CD4-positive, CD25-positive, alpha-beta regulatory T cell (primary cell): ENCODE measurements around the gene FBXW11. TPM values are rescaled to one million over a fixed set of nuclear protein-coding genes. Genes with fewer than 3 reads are reported as not detected.

Source experiments
- ATAC-seq, 2 donors: fragments of 150-1000 bp; cut with Tn5 transposase; one replicate each; pipeline ENCODE4 v1.10.0; 2021; ENCODE audit warnings: low read depth in 2 of 2, moderate number of reproducible peaks in 2 of 2, moderate library complexity in 1 of 2
- DNase-seq, 3 donors: peaks; one replicate each; pipeline versions ENCODE4 v3.0.0 to v3.0.0-alpha.2; 2012 to 2022; ENCODE audit warnings: mixed read lengths in 1 of 3
- H3K27ac ChIP-seq: one replicate; pipeline ENCODE4 v1.7.0; 2013; ENCODE audit warnings: mild to moderate bottlenecking, low read length; ENCODE audit not compliant: insufficient read depth, poor library complexity, severe bottlenecking
- H3K27me3 ChIP-seq: one replicate; pipeline ENCODE4 v1.7.0; 2013; ENCODE audit warnings: low read length; ENCODE audit not compliant: control insufficient read depth, insufficient read depth
- H3K36me3 ChIP-seq: one replicate; pipeline ENCODE4 v1.7.0; 2013; ENCODE audit warnings: mild to moderate bottlenecking, low read length, moderate library complexity; ENCODE audit not compliant: control insufficient read depth, insufficient read depth
- H3K4me1 ChIP-seq: 2 replicates; pipeline ENCODE4 v1.7.0; 2013; ENCODE audit warnings: mild to moderate bottlenecking, low read length; ENCODE audit not compliant: insufficient read depth, control insufficient read depth, poor library complexity, severe bottlenecking
- H3K4me3 ChIP-seq: one replicate; pipeline ENCODE4 v1.7.0; 2013; ENCODE audit warnings: low read depth, mild to moderate bottlenecking, low read length, moderate library complexity
- H3K9me3 ChIP-seq, 2 experiments: 1 replicate in 1 of 2; 2 replicates in 1 of 2; pipeline ENCODE4 v1.7.0; 2013; ENCODE audit warnings: low read length in 2 of 2, mild to moderate bottlenecking in 1 of 2, moderate library complexity in 1 of 2; ENCODE audit not compliant: control insufficient read depth in 2 of 2
- H3K27ac Mint-ChIP-seq, 3 donors: one replicate each; pipeline ENCODE4 v1.8.0; 2020 to 2022; ENCODE audit warnings: mild to moderate bottlenecking in 3 of 3, mixed read lengths in 3 of 3, moderate library complexity in 2 of 3
- H3K27me3 Mint-ChIP-seq: one replicate; pipeline ENCODE4 v1.8.0; 2022; ENCODE audit warnings: mild to moderate bottlenecking, mixed read lengths
- H3K36me3 Mint-ChIP-seq: one replicate; pipeline ENCODE4 v1.8.0; 2020; ENCODE audit warnings: mixed read lengths
- H3K4me1 Mint-ChIP-seq, 4 donors: one replicate each; pipeline ENCODE4 v1.8.0; 2020 to 2022; ENCODE audit warnings: mixed read lengths in 4 of 4, mild to moderate bottlenecking in 1 of 4
- H3K4me3 Mint-ChIP-seq, 4 donors: one replicate each; pipeline ENCODE4 v1.8.0; 2020 to 2022; ENCODE audit warnings: mild to moderate bottlenecking in 4 of 4, mixed read lengths in 4 of 4, moderate library complexity in 3 of 4
- H3K9me3 Mint-ChIP-seq, 7 donors: one replicate each; pipeline ENCODE4 v1.8.0; 2020 to 2022; ENCODE audit warnings: mixed read lengths in 7 of 7, mild to moderate bottlenecking in 3 of 7, moderate library complexity in 2 of 7
- polyA plus RNA-seq, 4 donors: library from polyadenylated mRNA; unstranded; fragments of 300-500 nt; fragmentation: Illumina TruSeq; gene quantifications; one replicate each; pipeline ENCODE4 v1.2.3, GENCODE V29; 2021
- total RNA-seq: library from RNA; stranded (reverse); gene quantifications from one replicate; pipeline ENCODE4 v1.2.3, GENCODE V29; 2022

FBXW11 gene
- total and polyA plus RNA-seq, 5 donors from 2014 or later, result 20.6 to 40.7 (median 25.8) TPM

DNA sequence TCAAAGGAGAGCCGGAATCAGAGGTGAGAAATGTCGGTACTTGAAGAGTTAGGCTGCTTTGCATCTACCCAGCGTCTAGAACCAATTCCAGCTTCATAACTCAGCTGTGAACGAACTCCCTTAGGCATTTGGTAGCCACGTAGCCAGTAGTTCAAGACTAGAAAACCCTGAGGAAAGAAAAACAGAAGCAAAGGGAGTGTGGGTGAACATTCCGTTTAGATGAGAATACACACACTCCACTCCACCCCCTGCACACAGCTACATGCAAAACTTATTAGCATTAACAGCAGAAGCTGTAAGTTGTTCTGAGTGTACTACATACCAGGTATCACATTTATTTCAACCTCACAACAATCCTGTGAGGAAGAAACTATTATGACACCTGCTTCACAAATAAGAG is 142.5 kb downstream of the FBXW11 start:
- H3K4me3 ChIP-seq, result no peak overlapping the region
- H3K27ac ChIP-seq, result no peak overlapping the region
- H3K27me3 Mint-ChIP-seq, result no peaks in the 10 kb centered on the region
- H3K36me3 Mint-ChIP-seq, result peaks cover 41% of the 10 kb centered on the region
- no peak overlapping the region for H3K27ac Mint-ChIP-seq
- no peak overlapping the region for H3K4me3 Mint-ChIP-seq
- ATAC-seq (no peak), DNase-seq (no peak)
- no peaks in the 10 kb centered on the region for H3K9me3 ChIP-seq
- peaks cover 0 to 2% (median 0%) of the 10 kb centered on the region in 4 donors for H3K4me1 Mint-ChIP-seq
- H3K9me3 Mint-ChIP-seq, result peaks cover 0 to 1% (median 0%) of the 10 kb centered on the region in 7 donors
- H3K4me1 ChIP-seq, result no peaks in the 10 kb centered on the region
- H3K27me3 ChIP-seq, result no peaks in the 10 kb centered on the region
- peaks cover 53% of the 10 kb centered on the region for H3K36me3 ChIP-seq

DNA sequence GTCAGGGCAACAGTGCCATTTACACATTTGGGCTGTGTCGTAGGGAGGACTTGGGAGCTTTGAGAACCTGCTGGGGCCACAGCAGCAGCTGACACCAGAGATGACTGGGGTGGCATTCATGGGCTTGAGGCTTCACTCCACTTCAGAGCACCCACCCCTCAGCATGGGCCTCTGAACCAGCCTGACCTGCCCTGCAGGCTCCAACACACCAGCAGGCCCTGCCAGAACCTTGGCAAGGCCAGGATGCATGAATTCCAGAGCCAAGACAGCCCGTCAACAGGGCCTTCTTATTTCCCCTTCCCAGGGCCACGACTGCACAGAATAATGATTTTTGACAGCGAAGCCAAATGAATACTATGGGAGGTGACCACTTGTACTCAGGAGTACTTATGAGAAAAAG is 143.8 kb downstream of the FBXW11 start:
- no peaks in the 10 kb centered on the region for H3K9me3 Mint-ChIP-seq
- Histone ChIP-seq H3K4me1 (no peaks in the 10 kb centered on the region), H3K27ac (no peak overlapping the region), H3K9me3 (no peaks in the 10 kb centered on the region), H3K36me3 (peaks cover 44% of the 10 kb centered on the region), H3K4me3 (no peak overlapping the region), H3K27me3 (no peaks in the 10 kb centered on the region)
- no peak for ATAC-seq
- DNase-seq, result no peak
- no peaks in the 10 kb centered on the region for H3K27me3 Mint-ChIP-seq
- H3K4me1 Mint-ChIP-seq, result peaks cover 0 to 2% (median 0%) of the 10 kb centered on the region in 4 donors
- H3K27ac Mint-ChIP-seq, result no peak overlapping the region
- H3K4me3 Mint-ChIP-seq, result no peak overlapping the region
- peaks cover 33% of the 10 kb centered on the region for H3K36me3 Mint-ChIP-seq

DNA sequence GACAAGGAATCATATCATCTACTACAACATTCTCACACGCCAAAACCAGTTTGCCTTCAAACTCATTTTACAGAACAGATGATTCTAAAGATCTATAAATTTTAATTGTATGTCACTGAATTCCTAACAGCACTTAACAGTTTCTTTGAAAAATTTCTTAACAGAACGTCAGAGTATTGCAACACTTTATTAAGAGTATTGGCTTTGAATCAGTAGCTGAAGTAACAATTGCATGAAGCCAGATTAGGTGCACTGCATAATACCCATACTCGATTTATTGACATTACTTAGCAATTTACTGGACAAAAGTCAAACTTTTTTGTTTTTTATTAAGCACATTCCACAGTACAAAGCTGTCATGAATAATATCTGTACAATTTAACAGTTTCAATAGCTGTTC is 145.1 kb downstream of the FBXW11 start:
- Histone ChIP-seq H3K27ac (no peak overlapping the region), H3K27me3 (no peaks in the 10 kb centered on the region), H3K9me3 (no peaks in the 10 kb centered on the region), H3K4me1 (no peaks in the 10 kb centered on the region), H3K4me3 (no peak overlapping the region), H3K36me3 (peaks cover 36% of the 10 kb centered on the region)
- DNase-seq (no peak), ATAC-seq (no peak)
- Mint-ChIP-seq H3K4me1 (peaks cover 0 to 6% (median 3%) of the 10 kb centered on the region in 4 donors), H3K9me3 (no peaks in the 10 kb centered on the region), H3K27me3 (no peaks in the 10 kb centered on the region), H3K4me3 (no peak overlapping the region), H3K36me3 (peaks cover 29% of the 10 kb centered on the region), H3K27ac (no peak overlapping the region)

DNA sequence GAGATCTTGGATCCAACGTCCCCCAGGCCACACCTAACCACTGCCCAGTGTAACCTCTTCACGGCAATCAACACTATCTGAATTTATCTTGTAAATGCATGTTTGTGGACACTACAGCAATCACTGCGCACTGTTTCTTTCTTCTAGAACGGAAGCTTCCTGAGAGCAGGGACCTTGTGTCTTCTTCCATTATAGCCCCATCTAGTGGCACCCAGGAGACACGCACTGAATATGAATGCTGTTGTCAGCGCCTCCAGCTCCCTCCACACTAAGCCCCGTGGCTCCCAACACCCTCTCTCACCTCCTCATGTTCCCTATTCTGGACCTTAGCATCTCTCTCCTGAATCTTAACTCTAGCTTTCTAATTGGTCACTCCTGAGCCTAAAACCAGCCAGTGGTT is 148.1 kb downstream of the FBXW11 start:
- Mint-ChIP-seq H3K27ac (peak overlapping the region in 2 of 3 donors; percentile 65 to 88), H3K9me3 (no peaks in the 10 kb centered on the region), H3K4me1 (peaks cover 0 to 14% (median 11%) of the 10 kb centered on the region in 4 donors), H3K4me3 (no peak overlapping the region), H3K27me3 (no peaks in the 10 kb centered on the region), H3K36me3 (peaks cover 26% of the 10 kb centered on the region)
- Histone ChIP-seq H3K4me1 (no peaks in the 10 kb centered on the region), H3K36me3 (peaks cover 26% of the 10 kb centered on the region), H3K9me3 (no peaks in the 10 kb centered on the region), H3K27me3 (no peaks in the 10 kb centered on the region), H3K4me3 (no peak overlapping the region), H3K27ac (no peak overlapping the region)
- peak in 1 of 3 donors; percentile 18 for DNase-seq
- ATAC-seq, result no peak

DNA sequence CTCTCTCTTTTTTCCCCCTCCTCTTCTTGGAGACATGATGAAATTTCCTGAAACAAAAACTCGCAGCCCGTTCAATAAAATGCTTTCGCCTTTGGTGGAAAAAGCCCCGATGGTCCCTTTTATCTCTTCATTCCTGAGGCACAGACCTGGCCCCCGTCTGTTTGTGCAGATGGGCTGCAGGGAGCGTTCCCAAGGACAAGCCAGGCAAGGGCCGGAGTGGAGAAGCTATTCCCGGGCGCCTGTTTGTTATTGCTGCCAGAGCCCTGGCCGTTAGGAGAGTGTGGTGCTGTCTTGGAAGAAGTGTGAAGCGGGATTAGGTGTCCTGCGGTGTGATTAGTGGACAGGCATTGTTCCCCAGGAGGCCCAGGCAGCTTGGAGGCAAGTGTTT is 149.0 kb downstream of the FBXW11 start:
- Histone ChIP-seq H3K27ac (no peak overlapping the region), H3K4me1 (no peaks in the 10 kb centered on the region), H3K36me3 (peaks cover 18% of the 10 kb centered on the region), H3K4me3 (no peak overlapping the region), H3K27me3 (no peaks in the 10 kb centered on the region), H3K9me3 (no peaks in the 10 kb centered on the region)
- H3K27me3 Mint-ChIP-seq, result no peaks in the 10 kb centered on the region
- no peaks in the 10 kb centered on the region for H3K9me3 Mint-ChIP-seq
- DNase-seq, result no peak
- H3K4me3 Mint-ChIP-seq, result no peak overlapping the region
- peaks cover 0 to 14% (median 11%) of the 10 kb centered on the region in 4 donors for H3K4me1 Mint-ChIP-seq
- H3K27ac Mint-ChIP-seq, result no peak overlapping the region
- H3K36me3 Mint-ChIP-seq, result peaks cover 21% of the 10 kb centered on the region
- no peak for ATAC-seq

DNA sequence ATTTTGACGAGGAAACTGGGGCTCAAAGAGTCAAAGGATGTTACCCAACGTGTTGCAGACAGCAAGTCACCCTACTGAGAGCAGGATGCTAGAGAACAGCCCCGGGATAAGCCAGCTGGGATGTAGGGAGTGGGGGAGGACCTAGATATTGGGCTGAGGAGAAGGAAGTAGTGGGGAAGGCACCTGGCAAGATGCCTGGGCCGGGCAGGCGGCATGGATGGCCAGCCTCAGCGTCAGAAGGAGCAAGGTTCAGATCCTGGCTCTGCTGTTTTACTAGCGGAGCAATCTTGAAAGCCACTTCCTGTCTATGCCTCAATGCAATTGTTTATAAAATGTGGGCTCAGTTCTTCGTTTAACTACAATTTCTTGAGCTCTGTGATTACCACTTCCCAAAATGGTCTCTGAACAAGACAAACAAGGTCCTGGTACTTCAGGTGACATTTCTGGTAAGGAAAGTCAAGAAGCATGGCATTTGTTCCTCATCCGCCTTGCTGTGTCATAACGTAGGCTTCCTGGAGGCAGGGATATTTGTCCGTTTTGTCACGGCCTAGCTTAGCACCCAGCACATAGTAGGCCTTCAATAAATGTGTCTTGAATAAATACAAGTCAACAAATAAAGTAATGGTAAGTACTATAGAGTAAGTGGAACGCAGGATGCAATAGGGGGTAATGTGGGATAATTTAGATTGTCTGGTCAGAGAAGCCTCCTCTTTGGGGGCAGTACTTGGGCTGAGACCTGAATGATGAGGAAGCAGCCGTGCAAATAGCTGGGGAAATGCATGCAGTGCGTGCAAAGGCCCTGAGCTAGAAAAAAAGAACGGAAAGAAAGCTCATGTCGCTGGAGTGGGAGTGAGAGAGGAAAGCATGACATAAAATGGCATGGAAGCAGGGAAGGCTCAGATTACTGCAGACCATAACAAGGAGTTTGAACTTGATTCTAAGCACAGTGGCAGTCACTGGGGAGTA is 150.4 kb downstream of the FBXW11 start:
- Mint-ChIP-seq H3K4me3 (no peak overlapping the region), H3K27me3 (no peaks in the 10 kb centered on the region), H3K27ac (peak overlapping the region in 2 of 3 donors; percentile 46 to 48), H3K36me3 (peaks cover 21% of the 10 kb centered on the region), H3K9me3 (no peaks in the 10 kb centered on the region), H3K4me1 (peaks cover 0 to 14% (median 11%) of the 10 kb centered on the region in 4 donors)
- no peaks in the 10 kb centered on the region for H3K27me3 ChIP-seq
- no peaks in the 10 kb centered on the region for H3K9me3 ChIP-seq
- peaks cover 12% of the 10 kb centered on the region for H3K36me3 ChIP-seq
- ATAC-seq, result no peak
- H3K4me3 ChIP-seq, result no peak overlapping the region
- peak in 1 of 3 donors; percentile 35 for DNase-seq
- no peak overlapping the region for H3K27ac ChIP-seq
- no peaks in the 10 kb centered on the region for H3K4me1 ChIP-seq

DNA sequence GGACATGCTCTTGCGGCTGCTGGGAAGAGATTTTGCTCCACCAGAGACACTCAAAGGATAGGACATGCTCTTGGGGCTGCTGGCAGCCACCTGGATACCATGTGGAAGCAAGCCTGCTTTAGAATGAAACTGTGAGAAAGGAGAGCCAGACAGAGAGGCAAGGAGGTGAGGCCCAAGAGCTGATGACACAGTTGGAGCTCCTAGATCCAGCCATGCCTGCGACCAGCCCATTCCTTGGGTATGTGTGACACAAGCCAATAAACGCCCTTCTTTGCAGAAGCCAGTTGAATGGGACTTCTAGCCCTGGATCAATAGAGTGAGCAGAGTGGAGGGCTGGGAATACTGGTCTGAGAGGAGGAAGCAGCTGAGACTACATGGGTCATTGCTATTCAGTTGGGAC is 151.2 kb downstream of the FBXW11 start:
- Mint-ChIP-seq H3K4me3 (no peak overlapping the region), H3K36me3 (peaks cover 17% of the 10 kb centered on the region), H3K27me3 (no peaks in the 10 kb centered on the region), H3K4me1 (peaks cover 0 to 14% (median 11%) of the 10 kb centered on the region in 4 donors), H3K27ac (peak overlapping the region in 1 of 3 donors; percentile 48), H3K9me3 (no peaks in the 10 kb centered on the region)
- no peaks in the 10 kb centered on the region for H3K9me3 ChIP-seq
- DNase-seq, result no peak
- H3K27ac ChIP-seq, result no peak overlapping the region
- no peak for ATAC-seq
- peaks cover 9% of the 10 kb centered on the region for H3K36me3 ChIP-seq
- no peak overlapping the region for H3K4me3 ChIP-seq
- no peaks in the 10 kb centered on the region for H3K4me1 ChIP-seq
- no peaks in the 10 kb centered on the region for H3K27me3 ChIP-seq
